C4-2B (cell line): Measurements from ENCODE around the gene SULT4A1.

Source experiments
- H3K27ac ChIP-seq: fragments of 450-650 bp; 2 replicates; pipeline ENCODE4 v1.5.1; 2017
- CTCF ChIP-seq: fragments of 450-650 bp; conservative IDR thresholded peaks from 2 replicates; pipeline ENCODE4 v1.5.1; 2017; ENCODE audit warnings: mild to moderate bottlenecking
- ZFX ChIP-seq: fragments of 450-650 bp; IDR thresholded peaks from 2 replicates; pipeline ENCODE4 v1.6.1; 2017

SULT4A1 gene

GRCh38 chr22:43824724-43825420 is 37.4 kb downstream of the SULT4A1 start:
- TF ChIP-seq ZFX (no peak), CTCF (no peak)
- H3K27ac ChIP-seq = no peak overlapping the region

GRCh38 chr22:43823911-43824665 is 38.2 kb downstream of the SULT4A1 start:
- H3K27ac ChIP-seq = no peak overlapping the region
- TF ChIP-seq ZFX (no peak), CTCF (no peak)

GRCh38 chr22:43823353-43823908 is 38.9 kb downstream of the SULT4A1 start:
- TF ChIP-seq ZFX = no peak
- no peak overlapping the region for H3K27ac ChIP-seq

- H3K27ac ChIP-seq = no peak overlapping the region
- TF ChIP-seq ZFX = no peak
- TF ChIP-seq CTCF = no peak
These were observed 40.5 kb downstream of the SULT4A1 start for GRCh38 chr22:43821606-43822425.

GRCh38 chr22:43820651-43821305 is 41.5 kb downstream of the SULT4A1 start:
- no peak overlapping the region for H3K27ac ChIP-seq
- TF ChIP-seq CTCF (no peak), ZFX (no peak)

- H3K27ac ChIP-seq = no peak overlapping the region
- no peak for TF ChIP-seq ZFX
- no peak for TF ChIP-seq CTCF
These were observed 42.2 kb downstream of the SULT4A1 start for GRCh38 chr22:43819931-43820640.

- TF ChIP-seq ZFX (no peak), CTCF (no peak)
- H3K27ac ChIP-seq = no peak overlapping the region
These were observed 42.8 kb downstream of the SULT4A1 start for GRCh38 chr22:43819421-43819921.
